Lower leg skin (tissue), 4 donors: ENCODE measurements around the gene ANKRD9. TPM values are rescaled to one million over a fixed set of nuclear protein-coding genes. Genes with fewer than 3 reads are reported as not detected.

Experiments used
- DNase-seq, 2 donors: peaks; one replicate each; pipeline ENCODE4 v3.0.0-alpha.2; 2019; ENCODE audit warnings: low spot score in 2 of 2
- H3K4me3 ChIP-seq: fragments of 200-600 bp; sonication (generic); 2 replicates; pipeline ENCODE4 v1.5.1; 2017; ENCODE audit warnings: mild to moderate bottlenecking, low read depth; ENCODE audit not compliant: poor library complexity, severe bottlenecking
- POLR2A ChIP-seq, 2 donors: fragments of 450-650 bp; IDR thresholded peaks; one replicate each; pipeline ENCODE4 v1.6.1; 2016 to 2017; ENCODE audit warnings: antibody characterized with exemption in 2 of 2, mild to moderate bottlenecking in 1 of 2, moderate library complexity in 1 of 2
- WGBS, 2 donors: methylation state at CpG; one replicate each; pipeline ENCODE4 v1.1.5; 2018; 5-methylcytosine and 5-hydroxymethylcytosine counted together
- intact Hi-C: fragments of 100-400 bp; cut with DNase I; formaldehyde crosslinking; loops from one replicate; pipeline ENCODE4 v1.15.0; 2023; ENCODE audit warnings: low total_unique reads
- total RNA-seq, 4 donors: library from RNA; depleted of rRNA; stranded (reverse); fragments of >200 nt; gene quantifications; one replicate each; pipeline ENCODE4 v1.1.0, GENCODE V29; 2016
- TF ChIP-seq, protein P1 (sequence below), 3 donors: fragments of 450-650 bp; IDR thresholded peaks; one replicate each; pipeline ENCODE4 v1.5.1; 2016; ENCODE audit warnings: antibody characterized with exemption in 3 of 3, mild to moderate bottlenecking in 3 of 3, moderate library complexity in 2 of 3

The ANKRD9 gene
- total RNA-seq, 4 donors from 2014 or later = 64.6 to 135 (median 69.4) TPM

GRCh38 chr14:102505775-102506625 is 3.6 kb downstream of the ANKRD9 start:
- intact Hi-C loops = no loop called here
- WGBS, 2 donors = 93 to 99% methylated on average over 14 to 19 of the region's 19 CpGs
- DNase-seq = no peak
- H3K4me3 ChIP-seq = no peak overlapping the region
- no peak for TF ChIP-seq POLR2A (IDR thresholded peaks at IDR 0.05)
- TF ChIP-seq, protein P1, sequence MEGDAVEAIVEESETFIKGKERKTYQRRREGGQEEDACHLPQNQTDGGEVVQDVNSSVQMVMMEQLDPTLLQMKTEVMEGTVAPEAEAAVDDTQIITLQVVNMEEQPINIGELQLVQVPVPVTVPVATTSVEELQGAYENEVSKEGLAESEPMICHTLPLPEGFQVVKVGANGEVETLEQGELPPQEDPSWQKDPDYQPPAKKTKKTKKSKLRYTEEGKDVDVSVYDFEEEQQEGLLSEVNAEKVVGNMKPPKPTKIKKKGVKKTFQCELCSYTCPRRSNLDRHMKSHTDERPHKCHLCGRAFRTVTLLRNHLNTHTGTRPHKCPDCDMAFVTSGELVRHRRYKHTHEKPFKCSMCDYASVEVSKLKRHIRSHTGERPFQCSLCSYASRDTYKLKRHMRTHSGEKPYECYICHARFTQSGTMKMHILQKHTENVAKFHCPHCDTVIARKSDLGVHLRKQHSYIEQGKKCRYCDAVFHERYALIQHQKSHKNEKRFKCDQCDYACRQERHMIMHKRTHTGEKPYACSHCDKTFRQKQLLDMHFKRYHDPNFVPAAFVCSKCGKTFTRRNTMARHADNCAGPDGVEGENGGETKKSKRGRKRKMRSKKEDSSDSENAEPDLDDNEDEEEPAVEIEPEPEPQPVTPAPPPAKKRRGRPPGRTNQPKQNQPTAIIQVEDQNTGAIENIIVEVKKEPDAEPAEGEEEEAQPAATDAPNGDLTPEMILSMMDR (IDR thresholded peaks at IDR 0.05) = no peak

- no peak overlapping the region for H3K4me3 ChIP-seq
- DNase-seq = no peak
- TF ChIP-seq, protein P1 (IDR thresholded peaks at IDR 0.05) = no peak
- TF ChIP-seq POLR2A (IDR thresholded peaks at IDR 0.05) = no peak
- 75 to 80% methylated on average over 5 to 7 of the region's 7 CpGs for WGBS, 2 donors
- intact Hi-C loops = no loop called here
These were observed 4.5 kb downstream of the ANKRD9 start for GRCh38 chr14:102505000-102505619.

GRCh38 chr14:102504328-102504999 is 5.1 kb downstream of the ANKRD9 start:
- 68 to 76% methylated on average over 14 to 16 of the region's 18 CpGs for WGBS, 2 donors
- H3K4me3 ChIP-seq = no peak overlapping the region
- TF ChIP-seq, protein P1 (IDR thresholded peaks at IDR 0.05) = no peak
- no peak for TF ChIP-seq POLR2A (IDR thresholded peaks at IDR 0.05)
- intact Hi-C loops = no loop called here
- no peak for DNase-seq

DNA sequence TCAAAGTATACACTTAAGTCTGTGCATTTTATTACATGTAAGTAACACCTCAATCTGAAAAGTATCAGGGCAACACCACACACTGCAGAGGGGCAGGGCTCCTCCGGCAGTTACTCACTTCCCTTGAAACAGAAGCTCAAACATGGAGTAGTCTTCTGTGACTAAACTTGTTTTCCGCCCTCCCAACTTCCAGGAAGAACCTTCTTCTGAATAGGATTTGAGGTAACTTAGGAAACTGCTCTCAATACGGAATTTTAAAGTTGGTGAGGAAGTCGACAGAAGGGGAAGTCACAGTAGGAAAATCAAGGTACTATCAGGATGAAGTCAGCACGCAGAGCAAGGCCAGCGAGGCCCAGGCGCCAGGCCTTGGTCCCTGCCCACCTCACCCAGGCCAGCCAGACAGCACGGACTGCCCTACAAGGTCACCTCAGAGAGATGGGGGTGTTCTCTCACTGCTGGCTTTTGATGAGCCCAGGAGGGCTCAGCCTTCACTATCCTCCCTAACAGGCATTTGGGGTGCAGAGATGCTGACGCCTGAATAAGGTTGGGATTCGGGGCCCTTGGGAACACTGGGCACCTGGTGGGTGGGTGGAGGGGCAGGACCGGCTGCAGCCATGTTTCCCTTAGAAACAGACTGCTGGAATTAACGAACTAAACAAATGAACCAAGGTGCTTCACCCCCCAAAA is 5.8 kb downstream of the ANKRD9 start:
- intact Hi-C loops = no loop called here
- TF ChIP-seq POLR2A (IDR thresholded peaks at IDR 0.05) = no peak
- TF ChIP-seq, protein P1 (IDR thresholded peaks at IDR 0.05) = no peak
- DNase-seq = no peak
- WGBS, 2 donors = 75 to 77% methylated on average over 12 of the region's 12 CpGs
- no peak overlapping the region for H3K4me3 ChIP-seq

DNA sequence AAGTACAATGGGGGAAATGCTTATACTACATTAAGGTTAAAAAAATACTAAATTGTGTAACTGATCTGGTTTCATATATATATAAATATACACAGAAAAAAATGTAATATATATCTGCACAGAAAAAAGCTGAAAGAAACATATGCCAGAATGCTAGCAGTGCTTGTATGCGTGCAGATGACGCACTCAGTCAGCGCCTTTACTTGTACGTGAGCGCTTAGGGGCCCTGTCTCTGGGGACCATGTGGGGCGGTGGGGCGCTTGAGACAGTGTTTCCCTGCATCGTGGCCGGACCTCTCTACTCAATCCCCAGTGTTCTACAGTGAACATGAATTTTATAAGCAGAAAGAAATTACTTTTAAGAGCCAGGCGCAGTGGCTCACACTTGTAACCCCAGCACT is 7.0 kb downstream of the ANKRD9 start:
- intact Hi-C loops = no loop called here
- DNase-seq = no peak
- 91 to 94% methylated on average over 10 of the region's 10 CpGs for WGBS, 2 donors
- TF ChIP-seq, protein P1 (IDR thresholded peaks at IDR 0.05) = no peak
- no peak for TF ChIP-seq POLR2A (IDR thresholded peaks at IDR 0.05)
- H3K4me3 ChIP-seq = no peak overlapping the region
